Glutamatergic neuron (in vitro differentiated cells): ENCODE data around the gene ZNF181. TPM values are rescaled to one million over a fixed set of nuclear protein-coding genes. Genes with fewer than 3 reads are reported as not detected.

Experiments used
- DNase-seq: peaks from one replicate; pipeline ENCODE4 v3.0.0; 2022
- H3K27ac Mint-ChIP-seq: one replicate; pipeline ENCODE4 v1.8.0; 2020; ENCODE audit warnings: mild to moderate bottlenecking, mixed read lengths, inconsistent platforms; ENCODE audit not compliant: unreplicated experiment
- H3K27me3 Mint-ChIP-seq: one replicate; pipeline ENCODE4 v1.8.0; 2020; ENCODE audit warnings: mild to moderate bottlenecking, moderate library complexity, mixed read lengths, inconsistent platforms; ENCODE audit not compliant: unreplicated experiment
- H3K36me3 Mint-ChIP-seq: one replicate; pipeline ENCODE4 v1.8.0; 2020; ENCODE audit warnings: mild to moderate bottlenecking, mixed read lengths, inconsistent platforms; ENCODE audit not compliant: unreplicated experiment
- H3K4me1 Mint-ChIP-seq: one replicate; pipeline ENCODE4 v1.8.0; 2020; ENCODE audit warnings: mild to moderate bottlenecking, low read depth, mixed read lengths, inconsistent platforms; ENCODE audit not compliant: unreplicated experiment
- H3K4me3 Mint-ChIP-seq: one replicate; pipeline ENCODE4 v1.8.0; 2020; ENCODE audit warnings: mild to moderate bottlenecking, mixed read lengths, inconsistent platforms; ENCODE audit not compliant: unreplicated experiment
- H3K9me3 Mint-ChIP-seq: one replicate; pipeline ENCODE4 v1.8.0; 2020; ENCODE audit warnings: mild to moderate bottlenecking, moderate library complexity, mixed read lengths, inconsistent platforms; ENCODE audit not compliant: unreplicated experiment
- CTCF ChIP-seq: fragments of 200-600 bp; sonication (generic); IDR thresholded peaks from one replicate; pipeline ENCODE4 v1.5.0; 2021; ENCODE audit not compliant: partially characterized antibody, unreplicated experiment
- total RNA-seq: library from RNA; stranded (reverse); fragmentation: NEBNext Ultra II Directional; extraction: Animal tissue kit (Norgen Biotek cat#: 25700); gene quantifications from one replicate; pipeline ENCODE4 v1.2.1, GENCODE V29; 2021; ENCODE audit not compliant: unreplicated experiment

Gene ZNF181
- total RNA-seq, 1 donor from 2014 or later, result 11.4 TPM

GRCh38 chr19:34731964-34732363 is 2.1 kb upstream of the ZNF181 start:
- TF ChIP-seq CTCF, result no peak
- peaks cover 12% of the 10 kb centered on the region for H3K9me3 Mint-ChIP-seq
- peaks cover 6% of the 10 kb centered on the region for H3K27me3 Mint-ChIP-seq
- no peaks in the 10 kb centered on the region for H3K36me3 Mint-ChIP-seq
- H3K4me3 Mint-ChIP-seq, result peak overlapping the region; percentile 5
- H3K27ac Mint-ChIP-seq, result no peak overlapping the region
- H3K4me1 Mint-ChIP-seq, result peaks cover 4% of the 10 kb centered on the region
- no peak for DNase-seq

GRCh38 chr19:34732612-34733211 is 1.3 kb upstream of the ZNF181 start:
- Mint-ChIP-seq H3K27me3 (peaks cover 6% of the 10 kb centered on the region), H3K27ac (no peak overlapping the region), H3K9me3 (peaks cover 12% of the 10 kb centered on the region), H3K36me3 (no peaks in the 10 kb centered on the region), H3K4me3 (no peak overlapping the region), H3K4me1 (peaks cover 4% of the 10 kb centered on the region)
- no peak for DNase-seq
- no peak for TF ChIP-seq CTCF

GRCh38 chr19:34733266-34733745 is 737 bp upstream of the ZNF181 start:
- Mint-ChIP-seq H3K4me3 (peak overlapping the region; percentile 95), H3K9me3 (peaks cover 10% of the 10 kb centered on the region), H3K36me3 (no peaks in the 10 kb centered on the region), H3K27me3 (peaks cover 6% of the 10 kb centered on the region), H3K4me1 (peaks cover 4% of the 10 kb centered on the region), H3K27ac (peak overlapping the region; percentile 92)
- no peak for DNase-seq
- TF ChIP-seq CTCF, result no peak

- H3K4me3 Mint-ChIP-seq, result peak overlapping the region; percentile 95
- peaks cover 10% of the 10 kb centered on the region for H3K9me3 Mint-ChIP-seq
- H3K36me3 Mint-ChIP-seq, result no peaks in the 10 kb centered on the region
- peaks cover 6% of the 10 kb centered on the region for H3K27me3 Mint-ChIP-seq
- H3K4me1 Mint-ChIP-seq, result peaks cover 4% of the 10 kb centered on the region
- no peak for TF ChIP-seq CTCF
- no peak for DNase-seq
- peak overlapping the region; percentile 81 for H3K27ac Mint-ChIP-seq
These were observed 577 bp downstream of the ZNF181 start for GRCh38 chr19:34734537-34735103.

GRCh38 chr19:34744896-34745690 is 11.1 kb downstream of the ZNF181 start:
- Mint-ChIP-seq H3K9me3 (peaks cover 2% of the 10 kb centered on the region), H3K4me1 (no peaks in the 10 kb centered on the region), H3K27ac (no peak overlapping the region), H3K27me3 (no peaks in the 10 kb centered on the region), H3K36me3 (peaks cover 27% of the 10 kb centered on the region), H3K4me3 (no peak overlapping the region)
- no peak for DNase-seq
- no peak for TF ChIP-seq CTCF
